HCT116 (cell line): ENCODE results near the gene PHF19.

Experiments
- CEBPB ChIP-seq: IDR thresholded peaks from 2 replicates; pipeline ENCODE4 v1.6.1; 2012; ENCODE audit warnings: low read depth
- CTCF ChIP-seq, 3 experiments: fragments of 200-600 bp in 1 of 3; sonication (generic) in 1 of 3; IDR thresholded peaks in 2 of 3; conservative IDR thresholded peaks in 1 of 3; 2 replicates each; pipeline ENCODE4 v1.5.1; 2012 to 2017; ENCODE audit warnings: low read depth in 2 of 3, low read length in 2 of 3, antibody characterized with exemption in 1 of 3, borderline replicate concordance in 1 of 3, control low read depth in 1 of 3, mild to moderate bottlenecking in 1 of 3, mixed read lengths in 1 of 3, mixed run types in 1 of 3, moderate library complexity in 1 of 3; ENCODE audit not compliant: insufficient read depth in 1 of 3
- EGR1 ChIP-seq: IDR thresholded peaks from 2 replicates; pipeline ENCODE4 v1.6.1; 2012; ENCODE audit warnings: low read depth
- EZH2 ChIP-seq: fragments of 200-600 bp; sonication (generic); IDR thresholded peaks from 2 replicates; pipeline ENCODE4 v1.6.1; 2017; ENCODE audit warnings: antibody characterized with exemption, mixed run types
- EZH2phosphoT487 ChIP-seq: fragments of 200-600 bp; IDR thresholded peaks from 2 replicates; pipeline ENCODE4 v1.6.1; 2018; ENCODE audit warnings: antibody characterized with exemption, borderline replicate concordance
- POLR2AphosphoS5 ChIP-seq: IDR thresholded peaks from 2 replicates; pipeline ENCODE4 v1.6.1; 2011; ENCODE audit warnings: mild to moderate bottlenecking, low read depth, low read length, moderate library complexity
- ZBTB33 ChIP-seq: IDR thresholded peaks from 2 replicates; pipeline ENCODE4 v1.6.1; 2011; ENCODE audit warnings: mild to moderate bottlenecking, low read length, moderate library complexity; ENCODE audit not compliant: insufficient replicate concordance; ENCODE audit errors: extremely low read depth
- ZFX ChIP-seq: fragments of 450-650 bp; IDR thresholded peaks from 2 replicates; pipeline ENCODE4 v1.6.1; 2017
- TF ChIP-seq, protein P1 (sequence below): IDR thresholded peaks from 2 replicates; pipeline ENCODE4 v1.6.1; 2012; ENCODE audit warnings: low read depth

GRCh38 chr9:120865809-120866208 lies 11.2 kb downstream of the PHF19 start:
- TF ChIP-seq EGR1 (no peak), CTCF (IDR thresholded peaks at IDR 0.05 in 2 of 3, conservative IDR thresholded peaks at IDR 0.05 in 1 of 3; ENCODE audit: borderline replicate concordance in 1 of 3, insufficient read depth in 1 of 3, low read depth in 2 of 3, low read length in 2 of 3) (no peak), POLR2AphosphoS5 (no peak), EZH2phosphoT487 (no peak), CEBPB (no peak), ZFX (no peak), ZBTB33 (no peak), EZH2 (no peak)
- TF ChIP-seq, protein P1, sequence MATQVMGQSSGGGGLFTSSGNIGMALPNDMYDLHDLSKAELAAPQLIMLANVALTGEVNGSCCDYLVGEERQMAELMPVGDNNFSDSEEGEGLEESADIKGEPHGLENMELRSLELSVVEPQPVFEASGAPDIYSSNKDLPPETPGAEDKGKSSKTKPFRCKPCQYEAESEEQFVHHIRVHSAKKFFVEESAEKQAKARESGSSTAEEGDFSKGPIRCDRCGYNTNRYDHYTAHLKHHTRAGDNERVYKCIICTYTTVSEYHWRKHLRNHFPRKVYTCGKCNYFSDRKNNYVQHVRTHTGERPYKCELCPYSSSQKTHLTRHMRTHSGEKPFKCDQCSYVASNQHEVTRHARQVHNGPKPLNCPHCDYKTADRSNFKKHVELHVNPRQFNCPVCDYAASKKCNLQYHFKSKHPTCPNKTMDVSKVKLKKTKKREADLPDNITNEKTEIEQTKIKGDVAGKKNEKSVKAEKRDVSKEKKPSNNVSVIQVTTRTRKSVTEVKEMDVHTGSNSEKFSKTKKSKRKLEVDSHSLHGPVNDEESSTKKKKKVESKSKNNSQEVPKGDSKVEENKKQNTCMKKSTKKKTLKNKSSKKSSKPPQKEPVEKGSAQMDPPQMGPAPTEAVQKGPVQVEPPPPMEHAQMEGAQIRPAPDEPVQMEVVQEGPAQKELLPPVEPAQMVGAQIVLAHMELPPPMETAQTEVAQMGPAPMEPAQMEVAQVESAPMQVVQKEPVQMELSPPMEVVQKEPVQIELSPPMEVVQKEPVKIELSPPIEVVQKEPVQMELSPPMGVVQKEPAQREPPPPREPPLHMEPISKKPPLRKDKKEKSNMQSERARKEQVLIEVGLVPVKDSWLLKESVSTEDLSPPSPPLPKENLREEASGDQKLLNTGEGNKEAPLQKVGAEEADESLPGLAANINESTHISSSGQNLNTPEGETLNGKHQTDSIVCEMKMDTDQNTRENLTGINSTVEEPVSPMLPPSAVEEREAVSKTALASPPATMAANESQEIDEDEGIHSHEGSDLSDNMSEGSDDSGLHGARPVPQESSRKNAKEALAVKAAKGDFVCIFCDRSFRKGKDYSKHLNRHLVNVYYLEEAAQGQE = no peak
